IPS-11a (cell line): ENCODE results near the gene CRB1.

ENCODE experiments used
- H3K4me3 ChIP-seq: one replicate; pipeline ENCODE4 v1.5.1; 2013; ENCODE audit warnings: low read depth, low read length, control low read depth

Gene CRB1

GRCh38 chr1:197515421-197515820, 247.4 kb downstream of the CRB1 start:
- no peak overlapping the region for H3K4me3 ChIP-seq

GRCh38 chr1:197519741-197520334, 251.8 kb downstream of the CRB1 start:
- H3K4me3 ChIP-seq: no peak overlapping the region

- H3K4me3 ChIP-seq: no peak overlapping the region
These were observed 253.2 kb downstream of the CRB1 start for GRCh38 chr1:197521118-197521739.

- no peak overlapping the region for H3K4me3 ChIP-seq
These were observed 258.8 kb downstream of the CRB1 start for GRCh38 chr1:197526736-197527371.
